Ovary (tissue), 9 donors: ENCODE measurements around the gene STXBP2. TPM values are rescaled to one million over a fixed set of nuclear protein-coding genes. Genes with fewer than 3 reads are reported as not detected.

Experiments used
- DNase-seq, 5 donors: peaks; one replicate each; pipeline ENCODE4 v3.0.0-alpha.2; 2019 to 2020
- H3K27ac ChIP-seq, 2 donors: fragments of 200-600 bp; one replicate each; pipeline versions ENCODE4 v1.5.1 to v1.8.0; 2019 to 2022
- H3K27me3 ChIP-seq: fragments of 200-600 bp; one replicate; pipeline ENCODE4 v1.8.0; 2022
- H3K36me3 ChIP-seq: fragments of 200-600 bp; sonication (generic); one replicate; pipeline ENCODE4 v1.5.1; 2019
- H3K4me1 ChIP-seq: one replicate; pipeline ENCODE4 v1.8.1; 2013; ENCODE audit warnings: mild to moderate bottlenecking, moderate library complexity; ENCODE audit not compliant: insufficient read depth
- H3K4me3 ChIP-seq: fragments of 200-600 bp; sonication (generic); one replicate; pipeline ENCODE4 v1.5.1; 2017
- H3K9me3 ChIP-seq, 2 donors: fragments of 200-600 bp in 1 of 2; sonication (generic) in 1 of 2; one replicate each; pipeline versions ENCODE4 v1.5.1 to v1.8.1; 2013 to 2019; ENCODE audit warnings: mild to moderate bottlenecking in 1 of 2, moderate library complexity in 1 of 2
- EP300 ChIP-seq: sonication (generic); formaldehyde crosslinking; IDR thresholded peaks from one replicate; pipeline ENCODE4 v1.6.1; 2017; ENCODE audit warnings: antibody characterized with exemption
- POLR2A ChIP-seq: fragments of 450-650 bp; IDR thresholded peaks from one replicate; pipeline ENCODE4 v1.6.1; 2017; ENCODE audit warnings: antibody characterized with exemption, mild to moderate bottlenecking, moderate library complexity
- WGBS, 3 donors: extraction: QIAGEN DNeasy Blood & Tissue Kit in 1 of 3; methylation state at CpG; one replicate each; pipeline versions ENCODE4 v1.1.5 to v1.1.7; 2013 to 2017; 5-methylcytosine and 5-hydroxymethylcytosine counted together
- intact Hi-C, 4 donors: fragments of 100-400 bp; cut with DNase I; formaldehyde crosslinking; loops; one replicate each; pipeline versions ENCODE4 v1.11.0 to v1.15.1; 2022 to 2023
- polyA plus RNA-seq, 2 donors: library from polyadenylated mRNA; stranded (reverse); fragments of 200-250 nt in 1 of 2; fragments of 350-450 nt in 1 of 2; fragmentation: Illumina TruSeq in 1 of 2; extraction: RNeasy Lipid Tissue Mini Kit (QIAGEN cat#74804) in 1 of 2; gene quantifications; one replicate each; pipeline ENCODE4 v1.2.3, GENCODE V29; 2013 to 2014
- total RNA-seq, 7 donors: library from RNA; depleted of rRNA in 2 of 7; stranded (reverse); fragments of >200 nt in 2 of 7; fragmentation: NEBNext Ultra II Directional in 3 of 7; extraction: Animal tissue kit (Norgen Biotek cat#: 25700) in 3 of 7; gene quantifications; one replicate each; pipeline versions ENCODE4 v1.1.0 to v1.2.4, GENCODE V29; 2016 to 2023
- TF ChIP-seq, protein P1 (sequence below), 3 donors: fragments of 450-650 bp in 2 of 3; fragments of 200-600 bp in 1 of 3; IDR thresholded peaks; one replicate each; pipeline versions ENCODE4 v1.5.1 to v1.8.0; 2016 to 2022; ENCODE audit warnings: antibody characterized with exemption in 3 of 3, mild to moderate bottlenecking in 1 of 3
- donor health status: DM: no; HTN: no; CAD: no; lungs with moderate emphysema.
- donor health status: DM: no; HTN: no; CAD: no.
- donor health status: Bipolar disorder and iron deficiency.
- donor health status: DM: yes; HTN: yes; CAD: no.
- donor health status: DM: no; HTN: no; CAD: no.
- donor health status: DM: yes; HTN: yes; CAD: no.

The STXBP2 gene
- total and polyA plus RNA-seq, 9 donors: 4.9 to 35.6 (median 11.4) TPM

DNA sequence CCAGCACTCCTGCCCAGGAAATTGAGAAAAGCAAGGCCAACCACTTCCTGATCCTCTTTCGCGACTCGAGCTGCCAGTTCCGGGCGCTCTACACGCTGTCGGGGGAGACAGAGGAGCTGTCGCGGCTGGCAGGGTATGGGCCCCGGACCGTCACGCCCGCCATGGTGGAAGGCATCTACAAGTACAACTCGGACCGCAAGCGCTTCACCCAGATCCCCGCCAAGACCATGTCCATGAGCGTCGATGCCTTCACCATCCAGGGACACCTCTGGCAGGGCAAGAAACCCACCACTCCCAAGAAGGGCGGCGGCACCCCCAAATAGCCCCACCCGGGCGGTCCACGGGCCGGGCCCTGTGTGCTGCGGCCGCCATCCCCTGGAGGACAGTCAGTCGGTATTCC lies 19.2 kb upstream of the STXBP2 start:
- no peaks in the 10 kb centered on the region for H3K36me3 ChIP-seq
- intact Hi-C loops: no loop called here
- WGBS, 3 donors: 85 to 92% (median 90%) methylated on average over 27 to 28 of the region's 28 CpGs

DNA sequence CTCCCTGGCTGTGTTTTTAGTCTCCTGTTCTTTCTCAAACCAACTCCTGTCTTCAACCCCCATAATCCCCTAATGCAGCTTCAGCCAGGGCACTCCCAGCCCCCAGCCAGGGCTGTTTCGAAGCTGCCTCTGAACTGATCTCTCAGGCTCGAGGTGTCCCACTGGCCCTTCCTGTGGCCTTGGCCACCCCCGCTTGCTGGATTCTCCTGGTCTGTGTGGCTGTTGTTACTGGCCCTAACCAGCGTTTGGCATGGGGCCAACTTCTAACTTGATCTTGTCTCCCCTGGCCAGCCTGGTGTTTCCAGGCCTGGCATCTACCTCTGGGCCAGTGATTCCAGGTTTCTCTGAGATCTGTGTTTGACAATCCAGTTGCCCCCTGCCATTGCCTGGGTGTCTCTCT lies 18.6 kb upstream of the STXBP2 start:
- Histone ChIP-seq H3K4me1 (no peaks in the 10 kb centered on the region), H3K27ac (no peak overlapping the region), H3K4me3 (no peak overlapping the region), H3K36me3 (no peaks in the 10 kb centered on the region), H3K27me3 (no peaks in the 10 kb centered on the region), H3K9me3 (no peaks in the 10 kb centered on the region)
- intact Hi-C loops: no loop called here
- DNase-seq: no peak
- TF ChIP-seq, protein P1, sequence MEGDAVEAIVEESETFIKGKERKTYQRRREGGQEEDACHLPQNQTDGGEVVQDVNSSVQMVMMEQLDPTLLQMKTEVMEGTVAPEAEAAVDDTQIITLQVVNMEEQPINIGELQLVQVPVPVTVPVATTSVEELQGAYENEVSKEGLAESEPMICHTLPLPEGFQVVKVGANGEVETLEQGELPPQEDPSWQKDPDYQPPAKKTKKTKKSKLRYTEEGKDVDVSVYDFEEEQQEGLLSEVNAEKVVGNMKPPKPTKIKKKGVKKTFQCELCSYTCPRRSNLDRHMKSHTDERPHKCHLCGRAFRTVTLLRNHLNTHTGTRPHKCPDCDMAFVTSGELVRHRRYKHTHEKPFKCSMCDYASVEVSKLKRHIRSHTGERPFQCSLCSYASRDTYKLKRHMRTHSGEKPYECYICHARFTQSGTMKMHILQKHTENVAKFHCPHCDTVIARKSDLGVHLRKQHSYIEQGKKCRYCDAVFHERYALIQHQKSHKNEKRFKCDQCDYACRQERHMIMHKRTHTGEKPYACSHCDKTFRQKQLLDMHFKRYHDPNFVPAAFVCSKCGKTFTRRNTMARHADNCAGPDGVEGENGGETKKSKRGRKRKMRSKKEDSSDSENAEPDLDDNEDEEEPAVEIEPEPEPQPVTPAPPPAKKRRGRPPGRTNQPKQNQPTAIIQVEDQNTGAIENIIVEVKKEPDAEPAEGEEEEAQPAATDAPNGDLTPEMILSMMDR (IDR thresholded peaks at IDR 0.05): no peak
- 34 to 45% (median 40%) methylated on average over 4 of the region's 4 CpGs for WGBS, 3 donors

More for the DNA sequence above, 19.2 kb upstream of the STXBP2 start:
- Histone ChIP-seq H3K4me1 (no peaks in the 10 kb centered on the region), H3K4me3 (no peak overlapping the region), H3K9me3 (no peaks in the 10 kb centered on the region), H3K27me3 (no peaks in the 10 kb centered on the region), H3K27ac (no peak overlapping the region)
- DNase-seq: no peak
- TF ChIP-seq EP300: no peak
- no peak for TF ChIP-seq POLR2A

DNA sequence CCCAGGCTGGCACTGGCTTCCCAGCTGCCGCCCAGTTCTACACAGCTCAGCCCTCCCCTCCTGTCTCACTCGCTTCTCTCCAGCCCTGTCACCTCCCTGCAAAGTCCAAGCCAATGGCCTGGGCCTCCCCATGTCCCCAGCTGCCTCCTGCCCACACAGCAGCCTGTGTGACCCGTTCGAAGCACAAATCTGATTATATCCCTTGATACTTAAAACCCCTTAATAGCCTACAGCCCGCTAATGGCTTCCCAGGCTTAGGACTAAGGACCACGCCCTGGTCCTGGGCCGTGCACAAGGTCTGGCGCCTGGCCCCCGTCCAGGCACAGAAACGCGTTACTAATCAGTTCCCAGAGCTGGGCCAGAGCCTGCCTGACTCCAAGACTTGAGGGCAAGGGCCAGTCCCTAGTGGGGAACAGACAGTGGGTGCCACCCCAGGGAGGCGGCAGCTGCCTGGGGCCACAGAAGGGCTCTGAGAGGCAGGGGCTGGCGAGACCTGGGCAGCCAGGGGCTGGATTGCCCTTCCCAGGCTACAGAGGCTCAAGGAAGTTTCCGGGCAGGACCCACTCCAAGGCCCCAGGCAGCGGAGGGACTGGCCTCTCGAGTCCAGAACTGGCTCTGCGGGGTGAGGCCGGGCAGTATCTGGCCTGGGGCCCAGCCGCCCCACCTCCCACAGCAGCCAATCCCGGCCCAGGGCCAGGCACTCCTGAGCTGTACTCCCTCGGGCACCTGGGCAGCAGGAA lies 18.0 kb upstream of the STXBP2 start:
- Histone ChIP-seq H3K27me3 (no peaks in the 10 kb centered on the region), H3K4me3 (no peak overlapping the region), H3K36me3 (no peaks in the 10 kb centered on the region), H3K9me3 (no peaks in the 10 kb centered on the region), H3K4me1 (no peaks in the 10 kb centered on the region), H3K27ac (no peak overlapping the region)
- intact Hi-C loops: no loop called here
- no peak for TF ChIP-seq POLR2A
- TF ChIP-seq, protein P1 (IDR thresholded peaks at IDR 0.05): no peak
- peak in 1 of 5 donors; percentile 58 for DNase-seq
- WGBS, 3 donors: 68 to 77% (median 70%) methylated on average over 17 to 21 of the region's 21 CpGs

DNA sequence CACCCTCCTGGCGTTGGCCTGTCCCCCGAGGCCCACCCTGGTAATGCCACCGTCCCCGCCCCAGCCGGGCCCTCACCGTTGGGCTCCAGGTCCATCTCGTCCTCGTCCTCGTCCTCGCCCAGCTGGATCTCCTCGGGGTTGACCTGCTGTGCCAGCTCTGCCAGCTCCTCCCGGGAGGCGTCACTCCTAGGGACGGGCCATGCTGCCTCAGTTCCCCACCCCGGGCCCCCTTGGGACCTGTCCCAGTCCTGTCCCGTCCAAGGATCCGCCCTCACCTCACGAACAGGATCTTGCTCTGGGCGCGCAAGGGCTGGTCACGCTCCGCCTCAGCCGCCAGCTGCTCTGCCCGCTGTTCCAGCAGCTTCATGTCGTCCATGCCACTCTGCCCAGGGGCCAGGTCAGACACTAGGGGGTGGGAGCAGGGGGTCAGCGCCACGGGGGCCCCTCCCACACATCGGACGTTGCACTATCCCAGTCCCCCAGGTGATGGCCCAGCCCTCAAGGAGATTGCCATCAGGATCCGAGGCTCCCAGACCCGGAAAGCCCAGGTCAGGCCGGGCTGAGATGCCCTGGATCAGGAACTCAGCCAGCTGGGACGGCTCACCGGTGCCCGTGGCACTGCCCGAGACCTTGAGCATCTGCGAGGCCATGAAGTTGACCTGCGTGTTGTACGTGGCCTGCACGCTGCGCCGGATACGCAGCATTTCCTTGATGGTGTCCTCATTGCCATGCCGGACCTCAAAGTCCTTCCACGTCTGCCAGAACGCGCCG lies 17.1 kb upstream of the STXBP2 start:
- TF ChIP-seq POLR2A (no peak), EP300 (no peak)
- TF ChIP-seq, protein P1 (IDR thresholded peaks at IDR 0.05): no peak
- no peak overlapping the region for H3K4me3 ChIP-seq
- no peaks in the 10 kb centered on the region for H3K9me3 ChIP-seq
- no peak for DNase-seq
- H3K27ac ChIP-seq: no peak overlapping the region
- intact Hi-C loops: no loop called here
- no peaks in the 10 kb centered on the region for H3K27me3 ChIP-seq
- WGBS, 3 donors: 84 to 89% (median 84%) methylated on average over 40 to 48 of the region's 48 CpGs
- no peaks in the 10 kb centered on the region for H3K4me1 ChIP-seq
- no peaks in the 10 kb centered on the region for H3K36me3 ChIP-seq
